Fibroblast of mammary gland (primary cell): ENCODE results near the gene SLK.

Experiments
- DNase-seq: peaks from one replicate; pipeline ENCODE4 v3.0.0-alpha.2; 2010; ENCODE audit warnings: low read depth
- H3K4me3 ChIP-seq: 2 replicates; pipeline ENCODE4 v1.5.1; 2011; ENCODE audit warnings: low read depth, mild to moderate bottlenecking, low read length, moderate library complexity; ENCODE audit not compliant: control insufficient read depth
- CTCF ChIP-seq: conservative IDR thresholded peaks from 2 replicates; pipeline ENCODE4 v1.5.1; 2011; ENCODE audit warnings: low read depth, low read length, inconsistent platforms; ENCODE audit not compliant: control insufficient read depth, insufficient read depth

The SLK gene

GRCh38 chr10:103930449-103930848, 36.5 kb upstream of the SLK start:
- TF ChIP-seq CTCF, result no peak
- H3K4me3 ChIP-seq, result no peak overlapping the region
- no peak for DNase-seq

GRCh38 chr10:103930881-103931280, 36.1 kb upstream of the SLK start:
- H3K4me3 ChIP-seq, result no peak overlapping the region
- no peak for TF ChIP-seq CTCF
- no peak for DNase-seq

GRCh38 chr10:103931603-103932002, 35.3 kb upstream of the SLK start:
- no peak overlapping the region for H3K4me3 ChIP-seq
- DNase-seq, result no peak
- no peak for TF ChIP-seq CTCF

GRCh38 chr10:103932271-103932670, 34.7 kb upstream of the SLK start:
- DNase-seq, result no peak
- H3K4me3 ChIP-seq, result no peak overlapping the region
- no peak for TF ChIP-seq CTCF

GRCh38 chr10:103932971-103933370, 34.0 kb upstream of the SLK start:
- DNase-seq, result no peak
- no peak for TF ChIP-seq CTCF
- H3K4me3 ChIP-seq, result no peak overlapping the region

GRCh38 chr10:103933557-103934121, 33.3 kb upstream of the SLK start:
- no peak for DNase-seq
- TF ChIP-seq CTCF, result no peak
- H3K4me3 ChIP-seq, result no peak overlapping the region

GRCh38 chr10:103934308-103934707, 32.6 kb upstream of the SLK start:
- no peak overlapping the region for H3K4me3 ChIP-seq

More at GRCh38 chr10:103934308-103934707, 32.6 kb upstream of the SLK start:
- no peak for DNase-seq
- TF ChIP-seq CTCF, result no peak
